K562 treated with DMSO at 1 percent for 24 hours (cell line): Measurements from ENCODE around the gene CHTOP. TPM values are rescaled to one million over a fixed set of nuclear protein-coding genes. Genes with fewer than 3 reads are reported as not detected.

Experiments
- total RNA-seq: library from RNA; unstranded; fragments of 300-600 nt; gene quantifications from 2 replicates; pipeline ENCODE4 v1.2.3, GENCODE V29; 2022; ENCODE audit warnings: low read depth; ENCODE audit not compliant: insufficient read depth

The CHTOP gene
- total RNA-seq: 56.0 and 57.4 TPM in 2 replicates

DNA sequence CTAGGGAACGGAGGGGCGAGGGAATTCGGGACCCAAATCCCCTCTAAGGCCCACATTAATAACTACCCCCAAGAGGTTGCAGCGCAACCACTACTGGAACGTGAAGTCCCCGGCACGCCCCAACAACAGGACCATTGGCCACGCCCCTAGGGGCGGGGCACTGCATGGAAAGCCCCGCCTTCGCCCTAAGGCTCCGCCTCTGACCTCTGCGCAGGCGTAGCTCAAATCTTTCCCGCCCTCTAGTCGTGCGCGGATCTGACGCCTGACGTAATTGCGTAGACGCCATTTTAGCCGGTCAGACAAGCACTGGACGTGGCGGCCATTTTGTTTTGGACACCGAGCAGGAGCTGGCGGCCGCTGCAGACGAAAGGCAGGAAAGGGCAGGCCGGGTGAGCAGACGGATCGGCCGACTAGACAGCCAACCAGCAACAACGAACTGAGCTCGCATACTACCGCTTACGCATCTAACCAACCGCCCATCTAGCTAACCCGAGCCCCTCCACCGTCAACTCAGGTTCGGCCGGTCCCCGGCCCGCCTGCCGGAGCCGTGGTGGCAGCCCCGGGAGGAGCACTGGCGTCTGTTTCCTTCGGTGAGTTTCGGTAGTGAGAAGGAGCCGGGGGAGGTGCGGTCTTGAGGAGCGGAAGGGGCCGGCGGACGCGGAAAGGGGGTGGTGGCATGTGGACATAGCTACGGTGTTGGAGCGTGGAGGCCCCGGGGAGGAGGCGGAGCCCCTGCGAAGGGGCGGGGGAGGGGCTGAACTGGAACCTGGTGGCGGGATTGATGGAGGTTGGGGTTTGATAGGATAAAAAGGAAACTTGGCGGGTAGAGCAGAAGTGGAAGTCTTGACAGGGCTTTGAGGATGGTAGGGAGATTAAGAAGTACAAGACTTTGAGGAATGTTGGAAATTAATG, at the start of gene CHTOP:
CHTOP (plus strand) TSS at position 313 of the 912 bp plus-strand sequence. CDS start 2,523 bp downstream, outside the sequence.

DNA sequence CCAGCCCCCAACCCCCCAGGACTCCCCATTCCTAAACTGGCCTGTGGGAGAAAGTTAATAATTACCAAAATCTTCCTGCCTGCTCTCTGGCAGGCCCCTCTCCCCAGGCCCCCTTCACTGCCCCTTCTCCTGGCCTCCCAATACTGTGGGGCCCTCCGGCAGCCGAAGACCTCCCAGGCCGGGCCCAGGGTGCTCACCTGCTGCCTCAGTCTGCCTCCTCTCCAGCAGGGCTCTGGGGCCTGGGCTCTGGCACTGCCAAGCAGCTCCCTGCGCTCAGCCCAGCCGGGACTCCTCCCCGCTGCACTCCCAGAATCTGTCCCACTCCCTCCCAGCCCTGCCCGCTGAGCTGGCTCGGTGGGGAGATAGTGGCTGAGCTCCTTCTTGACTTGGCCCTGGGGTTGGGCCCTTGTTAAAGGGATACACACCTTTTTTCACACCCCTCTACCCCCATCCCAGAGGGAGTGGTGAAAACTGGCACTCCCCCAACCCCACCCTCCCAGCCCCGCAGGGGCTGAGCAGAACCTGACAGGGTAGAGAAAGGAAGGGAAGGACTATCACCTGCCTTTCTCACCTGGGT, 21.0 kb upstream of the CHTOP start, which contains the start of gene S100A16:
S100A16 (minus strand) TSS at position 383 of the 577 bp plus-strand sequence. CDS start 4,986 bp downstream, outside the sequence.

GRCh38 chr1:153616144-153616916, 17.5 kb upstream of the CHTOP start, which contains the start of gene S100A14:
Gene S100A14 (minus strand): TSS chr1:153616325. CDS start chr1:153615858, 467 bp downstream.

DNA sequence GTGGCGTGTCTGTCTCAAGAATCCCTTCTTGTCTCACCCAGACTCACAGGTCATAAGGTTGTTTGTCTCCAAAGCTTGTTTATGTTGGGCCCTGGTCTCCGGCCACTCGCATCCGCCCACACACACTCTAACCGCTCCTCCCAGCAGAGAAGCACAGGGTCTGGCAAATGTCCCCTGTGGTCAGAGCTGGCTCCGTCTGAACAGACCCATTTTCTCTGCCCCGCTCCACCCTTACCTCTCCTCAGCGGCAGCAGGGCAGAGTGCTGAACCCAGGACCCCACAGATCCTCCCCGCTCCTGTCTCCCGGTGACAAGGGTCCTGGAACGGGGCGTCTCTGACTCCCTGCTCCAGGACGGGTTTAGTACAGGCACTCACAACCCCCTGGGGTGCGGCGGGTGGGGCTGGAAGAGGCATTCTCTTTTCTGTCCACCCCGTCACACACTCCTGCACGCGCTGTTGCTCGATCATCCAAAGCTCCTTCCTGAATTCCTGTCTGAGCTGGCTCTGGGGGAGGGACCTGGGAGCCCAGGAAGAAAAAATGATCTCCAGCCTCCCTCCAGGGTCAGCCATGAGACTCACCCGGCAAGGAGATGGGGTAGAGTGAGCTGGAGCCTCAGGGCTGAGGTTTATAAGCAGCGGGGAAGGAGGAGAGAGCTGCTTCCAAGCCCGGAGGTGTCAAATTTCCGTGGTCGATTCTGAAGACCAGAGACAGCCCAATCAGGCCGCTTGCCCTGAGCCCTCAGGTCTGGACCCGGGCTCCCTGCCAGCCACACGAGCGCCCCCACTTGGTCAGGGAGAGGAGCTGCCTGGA, 6.8 kb upstream of the CHTOP start, which contains the start of gene S100A13:
S100A13 (minus strand) TSS at position 602 of the 811 bp plus-strand sequence. CDS start 1,033 bp downstream, outside the sequence.

GRCh38 chr1:153627715-153628626, 5.9 kb upstream of the CHTOP start, which contains the start of gene S100A1:
Gene S100A1 (plus strand): TSS chr1:153628434. CDS start chr1:153630522, 2,088 bp downstream.

GRCh38 chr1:153658400-153659174, 24.7 kb downstream of the CHTOP start, which contains the start of gene SNAPIN:
Gene SNAPIN (plus strand): TSS chr1:153658703. CDS start chr1:153658744, 41 bp downstream.

DNA sequence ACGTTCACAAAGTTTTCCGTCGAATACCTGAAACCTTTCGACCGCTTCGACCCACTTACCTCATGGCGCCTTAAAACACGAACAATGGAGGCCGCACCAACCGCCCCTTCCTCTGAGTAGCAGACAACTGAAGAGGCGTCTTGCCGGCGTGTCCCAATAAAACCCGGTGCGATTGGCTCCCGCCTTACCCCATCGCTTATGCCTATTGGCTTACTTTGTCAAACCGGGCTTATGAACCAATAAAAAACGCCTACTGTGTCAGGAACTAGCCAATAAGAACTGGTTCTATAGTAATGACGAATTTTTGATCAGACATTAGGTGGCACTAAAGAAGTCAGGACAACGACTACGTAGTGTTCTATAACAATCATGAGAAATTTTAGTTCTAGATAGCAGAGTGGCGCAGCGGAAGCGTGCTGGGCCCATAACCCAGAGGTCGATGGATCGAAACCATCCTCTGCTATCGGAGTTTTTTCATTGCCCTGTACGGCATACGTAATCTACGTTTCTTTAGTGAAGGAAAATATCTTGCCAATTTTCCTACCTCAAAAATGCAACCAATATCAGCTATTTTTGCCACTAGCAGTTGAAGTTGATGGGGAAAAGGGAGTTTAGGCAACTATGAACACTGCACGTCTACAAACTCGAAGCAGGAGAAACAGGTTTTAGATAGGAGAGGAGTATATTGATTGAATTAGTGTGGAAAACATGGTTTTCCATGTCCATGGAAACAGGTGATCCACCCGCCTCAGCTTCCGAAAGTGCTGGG, 37.2 kb downstream of the CHTOP start, which contains the start of gene ILF2:
ILF2 (minus strand) TSS at position 135 of the 769 bp plus-strand sequence; CDS start at position 64, 71 bp downstream.

GRCh38 chr1:153678519-153679336, 44.9 kb downstream of the CHTOP start, which contains the start of gene NPR1:
Gene NPR1 (plus strand): TSS chr1:153678688. CDS start chr1:153679109, 421 bp downstream.

Other genes with a start within 250 kb of the CHTOP start
- not detected in 2 replicates for gene S100A8, start 243.0 kb upstream of the CHTOP start, total RNA-seq
- 0.09 TPM in 1 of 2 replicates, not detected in the other for gene S100A7A, start 217.5 kb upstream of the CHTOP start, total RNA-seq
- gene S100A7, start 173.4 kb upstream of the CHTOP start, total RNA-seq: not detected in 2 replicates
- 14.1 and 19.7 TPM in 2 replicates for gene S100A6, start 98.1 kb upstream of the CHTOP start, total RNA-seq
- not detected in 2 replicates for gene S100A5, start 93.1 kb upstream of the CHTOP start, total RNA-seq
- 5.4 and 6.5 TPM in 2 replicates for gene S100A4, start 88.3 kb upstream of the CHTOP start, total RNA-seq
- gene S100A3, start 84.8 kb upstream of the CHTOP start, total RNA-seq: 0.44 TPM in 1 of 2 replicates, not detected in the other
- not detected in 2 replicates for gene S100A2, start 68.2 kb upstream of the CHTOP start, total RNA-seq
- gene S100A16, start 20.9 kb upstream of the CHTOP start, total RNA-seq: 5.0 and 5.5 TPM in 2 replicates
- gene S100A14, start 17.7 kb upstream of the CHTOP start, total RNA-seq: 1.3 TPM in 1 of 2 replicates, not detected in the other
- 195 and 202 TPM in 2 replicates for gene S100A13, start 6.6 kb upstream of the CHTOP start, total RNA-seq
- gene S100A1, start 5.6 kb upstream of the CHTOP start, total RNA-seq: 31.8 and 34.2 TPM in 2 replicates
- 49.3 and 51.6 TPM in 2 replicates for gene SNAPIN, start 24.6 kb downstream of the CHTOP start, total RNA-seq
- 237 and 240 TPM in 2 replicates for gene ILF2, start 36.9 kb downstream of the CHTOP start, total RNA-seq
- not detected in 2 replicates for gene NPR1, start 44.6 kb downstream of the CHTOP start, total RNA-seq
- gene INTS3, start 94.0 kb downstream of the CHTOP start, total RNA-seq: 28.2 and 29.5 TPM in 2 replicates
- gene SLC27A3, start 141.3 kb downstream of the CHTOP start, total RNA-seq: 9.0 and 9.3 TPM in 2 replicates